HepG2 (cell line): ENCODE results near the gene CCL4.
"Not testable (repeated sequence)": the region's sequence is repeated elsewhere in the genome, so short reads cannot be mapped to it uniquely, and the experiment has no call there.

Experiments
- CTCF ChIP-seq: sonication (generic); formaldehyde crosslinking; IDR thresholded peaks from 2 replicates; pipeline ENCODE4 v1.5.0; 2020; ENCODE audit warnings: mild to moderate bottlenecking, missing genetic modification reagents, moderate library complexity
- EZH2 ChIP-seq: conservative IDR thresholded peaks from 2 replicates; pipeline ENCODE4 v1.6.1; 2012; ENCODE audit warnings: mild to moderate bottlenecking, low read depth, low read length, moderate library complexity
- GABPA ChIP-seq, 2 experiments: IDR thresholded peaks; 2 replicates each; pipeline ENCODE4 v1.6.1; 2011 to 2016; ENCODE audit warnings: low read depth in 2 of 2, low read length in 1 of 2, missing biosample characterization in 1 of 2, missing genetic modification characterization in 1 of 2
- HMG20B ChIP-seq: conservative IDR thresholded peaks from 2 replicates; pipeline ENCODE4 v1.6.1; 2016; ENCODE audit warnings: missing genetic modification reagents, missing compliant biosample characterization
- JUND ChIP-seq: sonication (generic); formaldehyde crosslinking; IDR thresholded peaks from 2 replicates; pipeline ENCODE4 v1.8.0; 2022; ENCODE audit warnings: mild to moderate bottlenecking, missing genetic modification reagents
- MAFK ChIP-seq, 2 experiments: IDR thresholded peaks in 1 of 2; conservative IDR thresholded peaks in 1 of 2; 2 replicates each; pipeline ENCODE4 v1.6.1; 2011; ENCODE audit warnings: improper control_type of control experiment in 2 of 2, low read length in 2 of 2
- PITX1 ChIP-seq: sonication (generic); formaldehyde crosslinking; IDR thresholded peaks from 2 replicates; pipeline ENCODE4 v1.5.1; 2020; ENCODE audit warnings: mild to moderate bottlenecking, missing genetic modification reagents
- RCOR2 ChIP-seq: IDR thresholded peaks from 2 replicates; pipeline ENCODE4 v1.6.1; 2016; ENCODE audit warnings: missing biosample characterization, missing genetic modification reagents
- ZNF883 ChIP-seq: sonication (generic); formaldehyde crosslinking; IDR thresholded peaks from 2 replicates; pipeline ENCODE4 v1.5.1; 2020; ENCODE audit warnings: mild to moderate bottlenecking, missing genetic modification reagents; ENCODE audit errors: not compliant biosample characterization

- TF ChIP-seq PITX1; MAFK (conservative IDR thresholded peaks at IDR 0.05 in 1 of 2, IDR thresholded peaks at IDR 0.05 in 1 of 2; ENCODE audit: low read length in 2 of 2); CTCF; JUND (CRISPR knock-in tag); GABPA (IDR thresholded peaks at IDR 0.05; ENCODE audit: low read depth, low read length); GABPA (CRISPR knock-in tag; IDR thresholded peaks at IDR 0.05; ENCODE audit: low read depth); RCOR2 (CRISPR knock-in tag); HMG20B (CRISPR knock-in tag); ZNF883 (CRISPR knock-in tag); EZH2: not testable (repeated sequence)
These were observed 11.5 kb downstream of the CCL4 start for GRCh38 chr17:36114971-36115648.
